Measurements from ENCODE around the gene GPR135.

Gene GPR135

GRCh38 chr14:59417311-59417710, 47.9 kb downstream of the GPR135 start (continued):
- TF ChIP-seq, protein P1, sequence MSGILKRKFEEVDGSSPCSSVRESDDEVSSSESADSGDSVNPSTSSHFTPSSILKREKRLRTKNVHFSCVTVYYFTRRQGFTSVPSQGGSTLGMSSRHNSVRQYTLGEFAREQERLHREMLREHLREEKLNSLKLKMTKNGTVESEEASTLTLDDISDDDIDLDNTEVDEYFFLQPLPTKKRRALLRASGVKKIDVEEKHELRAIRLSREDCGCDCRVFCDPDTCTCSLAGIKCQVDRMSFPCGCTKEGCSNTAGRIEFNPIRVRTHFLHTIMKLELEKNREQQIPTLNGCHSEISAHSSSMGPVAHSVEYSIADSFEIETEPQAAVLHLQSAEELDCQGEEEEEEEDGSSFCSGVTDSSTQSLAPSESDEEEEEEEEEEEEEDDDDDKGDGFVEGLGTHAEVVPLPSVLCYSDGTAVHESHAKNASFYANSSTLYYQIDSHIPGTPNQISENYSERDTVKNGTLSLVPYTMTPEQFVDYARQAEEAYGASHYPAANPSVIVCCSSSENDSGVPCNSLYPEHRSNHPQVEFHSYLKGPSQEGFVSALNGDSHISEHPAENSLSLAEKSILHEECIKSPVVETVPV (CRISPR knock-in tag; IDR thresholded peaks at IDR 0.05), result no peak
- TF ChIP-seq ISL1 (CRISPR knock-in tag; IDR thresholded peaks at IDR 0.05) (no peak), ZNF8 (CRISPR knock-in tag; IDR thresholded peaks at IDR 0.05) (no peak), TCF4 (CRISPR knock-in tag; IDR thresholded peaks at IDR 0.05; ENCODE audit: borderline replicate concordance) (no peak)
- TF ChIP-seq, protein P2, sequence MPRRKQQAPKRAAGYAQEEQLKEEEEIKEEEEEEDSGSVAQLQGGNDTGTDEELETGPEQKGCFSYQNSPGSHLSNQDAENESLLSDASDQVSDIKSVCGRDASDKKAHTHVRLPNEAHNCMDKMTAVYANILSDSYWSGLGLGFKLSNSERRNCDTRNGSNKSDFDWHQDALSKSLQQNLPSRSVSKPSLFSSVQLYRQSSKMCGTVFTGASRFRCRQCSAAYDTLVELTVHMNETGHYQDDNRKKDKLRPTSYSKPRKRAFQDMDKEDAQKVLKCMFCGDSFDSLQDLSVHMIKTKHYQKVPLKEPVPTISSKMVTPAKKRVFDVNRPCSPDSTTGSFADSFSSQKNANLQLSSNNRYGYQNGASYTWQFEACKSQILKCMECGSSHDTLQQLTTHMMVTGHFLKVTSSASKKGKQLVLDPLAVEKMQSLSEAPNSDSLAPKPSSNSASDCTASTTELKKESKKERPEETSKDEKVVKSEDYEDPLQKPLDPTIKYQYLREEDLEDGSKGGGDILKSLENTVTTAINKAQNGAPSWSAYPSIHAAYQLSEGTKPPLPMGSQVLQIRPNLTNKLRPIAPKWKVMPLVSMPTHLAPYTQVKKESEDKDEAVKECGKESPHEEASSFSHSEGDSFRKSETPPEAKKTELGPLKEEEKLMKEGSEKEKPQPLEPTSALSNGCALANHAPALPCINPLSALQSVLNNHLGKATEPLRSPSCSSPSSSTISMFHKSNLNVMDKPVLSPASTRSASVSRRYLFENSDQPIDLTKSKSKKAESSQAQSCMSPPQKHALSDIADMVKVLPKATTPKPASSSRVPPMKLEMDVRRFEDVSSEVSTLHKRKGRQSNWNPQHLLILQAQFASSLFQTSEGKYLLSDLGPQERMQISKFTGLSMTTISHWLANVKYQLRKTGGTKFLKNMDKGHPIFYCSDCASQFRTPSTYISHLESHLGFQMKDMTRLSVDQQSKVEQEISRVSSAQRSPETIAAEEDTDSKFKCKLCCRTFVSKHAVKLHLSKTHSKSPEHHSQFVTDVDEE (CRISPR knock-in tag; IDR thresholded peaks at IDR 0.05), result no peak

GRCh38 chr14:59415836-59416602, 49.2 kb downstream of the GPR135 start:
- ATAC-seq, result no peak

More at GRCh38 chr14:59415836-59416602, 49.2 kb downstream of the GPR135 start:
- TF ChIP-seq CSDC2 (CRISPR knock-in tag; IDR thresholded peaks at IDR 0.05) (no peak), RARB (CRISPR knock-in tag; IDR thresholded peaks at IDR 0.05) (no peak), POU6F1 (CRISPR knock-in tag; IDR thresholded peaks at IDR 0.05; ENCODE audit: borderline replicate concordance, low read depth) (no peak), ZNF70 (CRISPR knock-in tag; IDR thresholded peaks at IDR 0.05) (no peak), ESRRG (CRISPR knock-in tag; IDR thresholded peaks at IDR 0.05) (no peak), ZFP30 (CRISPR knock-in tag; IDR thresholded peaks at IDR 0.05) (no peak), BACH2 (CRISPR knock-in tag; IDR thresholded peaks at IDR 0.05; ENCODE audit: borderline replicate concordance) (no peak), GLIS3 (CRISPR knock-in tag; IDR thresholded peaks at IDR 0.05) (no peak), ZC3H10 (CRISPR knock-in tag; IDR thresholded peaks at IDR 0.05) (no peak), SNAI2 (CRISPR knock-in tag; IDR thresholded peaks at IDR 0.05) (no peak), OSR1 (CRISPR knock-in tag; IDR thresholded peaks at IDR 0.05) (no peak), CREB5 (CRISPR knock-in tag; IDR thresholded peaks at IDR 0.05; ENCODE audit: low read depth) (no peak), PPARA (CRISPR knock-in tag; IDR thresholded peaks at IDR 0.05; ENCODE audit: borderline replicate concordance) (no peak), ZNF565 (CRISPR knock-in tag; conservative IDR thresholded peaks at IDR 0.05; ENCODE audit: low read depth) (no peak), ISL1 (CRISPR knock-in tag; IDR thresholded peaks at IDR 0.05) (no peak), ZNF8 (CRISPR knock-in tag; IDR thresholded peaks at IDR 0.05) (no peak), TCF4 (CRISPR knock-in tag; IDR thresholded peaks at IDR 0.05; ENCODE audit: borderline replicate concordance) (no peak), ZFP3 (CRISPR knock-in tag; IDR thresholded peaks at IDR 0.05) (no peak)

Data from SK-N-SH treated with all-trans-retinoic acid at 6 μM for 48 hours (cell line).